GM12874 (cell line): Measurements from ENCODE around the gene EML3.

Experiments
- TF ChIP-seq, protein P1 (sequence below): IDR thresholded peaks from 2 replicates; pipeline ENCODE4 v1.5.1; 2011; ENCODE audit warnings: low read depth, mild to moderate bottlenecking, control low read depth, low read length, moderate library complexity; ENCODE audit not compliant: insufficient read depth

EML3 gene

DNA sequence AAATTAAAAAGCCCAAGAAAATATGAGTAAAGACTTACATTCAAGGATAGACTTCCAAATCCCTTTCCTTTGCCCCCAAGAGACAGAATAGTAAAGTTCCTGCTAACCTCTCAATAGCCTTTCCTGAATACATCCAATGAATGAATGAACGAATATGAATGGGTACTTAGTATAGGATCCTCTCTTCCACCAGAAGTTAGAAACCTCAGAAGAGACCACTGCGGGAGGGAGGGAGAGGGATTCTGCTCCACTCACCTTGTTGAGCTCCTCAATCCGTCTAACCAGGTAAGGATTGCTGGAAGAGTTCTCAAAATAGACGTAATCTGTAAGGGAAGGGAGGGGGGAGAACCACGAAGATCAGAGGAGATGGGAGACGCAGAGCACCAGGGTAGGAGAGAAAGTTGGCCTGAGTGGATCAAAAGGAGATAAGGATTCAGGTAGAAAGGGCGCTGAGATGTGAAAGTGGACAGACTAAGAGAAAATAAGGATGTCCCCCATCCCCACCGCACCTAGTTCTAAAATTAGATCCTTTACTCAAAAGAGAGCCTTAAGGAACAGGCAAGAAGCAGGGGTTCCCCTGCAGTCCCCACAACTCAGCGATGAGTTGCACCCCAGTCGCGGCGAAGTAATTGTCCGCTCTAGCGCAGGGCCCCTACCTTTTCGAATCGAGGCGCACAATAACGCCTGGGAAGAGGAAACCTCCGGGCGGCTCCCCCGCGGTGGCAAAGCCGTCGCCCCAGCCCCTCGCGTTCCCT, 12.0 kb downstream of the EML3 start:
- TF ChIP-seq, protein P1, sequence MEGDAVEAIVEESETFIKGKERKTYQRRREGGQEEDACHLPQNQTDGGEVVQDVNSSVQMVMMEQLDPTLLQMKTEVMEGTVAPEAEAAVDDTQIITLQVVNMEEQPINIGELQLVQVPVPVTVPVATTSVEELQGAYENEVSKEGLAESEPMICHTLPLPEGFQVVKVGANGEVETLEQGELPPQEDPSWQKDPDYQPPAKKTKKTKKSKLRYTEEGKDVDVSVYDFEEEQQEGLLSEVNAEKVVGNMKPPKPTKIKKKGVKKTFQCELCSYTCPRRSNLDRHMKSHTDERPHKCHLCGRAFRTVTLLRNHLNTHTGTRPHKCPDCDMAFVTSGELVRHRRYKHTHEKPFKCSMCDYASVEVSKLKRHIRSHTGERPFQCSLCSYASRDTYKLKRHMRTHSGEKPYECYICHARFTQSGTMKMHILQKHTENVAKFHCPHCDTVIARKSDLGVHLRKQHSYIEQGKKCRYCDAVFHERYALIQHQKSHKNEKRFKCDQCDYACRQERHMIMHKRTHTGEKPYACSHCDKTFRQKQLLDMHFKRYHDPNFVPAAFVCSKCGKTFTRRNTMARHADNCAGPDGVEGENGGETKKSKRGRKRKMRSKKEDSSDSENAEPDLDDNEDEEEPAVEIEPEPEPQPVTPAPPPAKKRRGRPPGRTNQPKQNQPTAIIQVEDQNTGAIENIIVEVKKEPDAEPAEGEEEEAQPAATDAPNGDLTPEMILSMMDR, result no peak

DNA sequence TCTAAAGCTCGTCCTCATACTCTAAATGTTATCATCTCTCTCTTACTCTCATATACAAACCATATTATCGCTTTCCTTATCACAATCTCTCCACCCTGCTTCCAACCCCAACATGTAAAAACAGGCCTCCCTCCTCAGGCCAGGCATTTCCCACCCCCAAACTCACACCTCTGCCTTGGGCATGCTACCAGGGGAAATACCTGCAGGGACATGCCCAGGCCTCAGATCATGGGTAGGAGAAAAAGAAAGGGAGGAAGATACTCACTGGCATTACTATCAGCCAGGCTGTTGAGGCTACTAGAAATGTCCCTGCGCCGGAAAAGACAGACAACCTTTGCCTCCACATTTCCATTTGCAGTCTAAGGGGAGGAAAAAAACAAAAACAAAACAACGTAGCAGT, 12.7 kb downstream of the EML3 start:
- TF ChIP-seq, protein P1, result no peak

DNA sequence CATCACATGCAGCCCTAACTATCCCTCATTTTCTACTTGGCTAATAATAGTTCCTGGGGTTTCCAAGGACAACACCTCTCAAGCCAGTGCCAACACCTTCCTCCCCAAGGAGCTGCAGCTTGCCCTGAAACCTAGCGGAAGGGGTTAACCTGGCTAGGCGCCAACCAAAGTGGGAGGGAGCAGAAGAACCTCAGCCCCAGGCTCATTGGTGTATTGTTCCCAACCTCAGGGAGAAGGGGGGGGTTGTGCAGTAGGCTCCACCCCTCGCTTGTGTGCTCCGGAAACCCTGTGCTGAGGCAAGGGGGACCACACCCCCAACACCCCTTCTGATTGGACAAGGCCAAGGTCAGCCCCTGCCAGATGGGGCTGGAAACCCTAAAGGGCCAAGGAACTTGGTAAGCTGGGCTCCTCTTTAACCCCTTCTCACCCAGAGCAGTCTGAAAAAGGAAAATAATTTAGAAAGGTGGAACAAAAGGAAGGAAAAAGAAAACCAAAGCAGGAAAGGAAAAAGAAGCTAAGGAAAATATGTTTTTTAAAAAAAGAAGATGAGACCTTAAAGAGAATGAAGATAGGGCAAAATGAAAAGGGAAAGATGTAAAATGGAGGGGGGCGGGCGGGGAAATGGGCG, 13.4 kb downstream of the EML3 start:
- TF ChIP-seq, protein P1, result no peak

DNA sequence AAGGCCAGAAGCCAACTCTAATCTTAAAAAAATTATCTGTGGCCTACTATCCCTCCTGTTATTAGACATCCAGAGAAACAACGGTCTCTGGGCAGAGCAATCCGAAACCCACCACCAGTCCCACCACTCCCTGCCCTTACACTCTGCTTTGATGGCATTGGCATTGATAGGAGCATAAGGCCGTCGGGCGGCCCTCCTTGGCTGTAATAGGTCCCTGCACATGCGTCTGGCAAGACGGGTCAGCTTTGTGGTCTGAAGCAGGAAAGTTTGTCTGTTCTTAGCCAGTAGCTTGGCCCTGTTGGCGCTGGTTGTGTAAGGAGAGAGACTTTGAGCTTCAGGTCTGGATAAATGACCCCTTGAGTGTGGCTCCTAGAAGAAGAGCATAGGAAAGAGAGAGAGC, 17.5 kb downstream of the EML3 start:
- TF ChIP-seq, protein P1, result no peak

DNA sequence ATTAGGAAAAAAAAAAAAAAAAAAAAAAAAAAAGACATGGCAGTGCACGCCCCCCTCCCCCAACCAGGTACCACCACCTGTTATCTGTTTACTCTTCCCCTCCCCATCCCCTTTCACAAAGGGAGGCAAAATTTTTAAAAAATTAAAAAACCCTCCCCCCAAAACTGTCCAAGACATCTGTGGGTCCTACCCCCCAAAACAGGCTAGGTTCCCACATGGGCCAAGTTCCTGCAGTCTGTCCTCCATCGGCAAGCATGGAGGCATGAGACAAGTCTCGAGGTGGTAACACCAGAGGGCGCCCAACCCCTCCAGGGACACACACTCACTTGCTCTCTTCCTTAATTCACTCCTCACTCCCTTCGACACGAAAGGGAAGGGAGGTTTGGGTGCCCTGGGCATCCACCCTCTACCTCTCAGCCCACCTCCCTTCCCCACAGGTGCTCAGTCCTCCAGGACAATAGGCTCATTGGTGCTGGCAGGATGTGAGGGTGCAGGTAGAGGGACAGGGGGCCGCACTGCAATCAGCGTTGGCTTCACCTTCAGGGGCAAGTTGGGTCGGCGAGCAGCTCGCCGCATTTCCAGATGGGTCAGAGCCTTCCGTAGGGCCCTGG, 19.0 kb downstream of the EML3 start:
- TF ChIP-seq, protein P1, result peak; percentile 73

DNA sequence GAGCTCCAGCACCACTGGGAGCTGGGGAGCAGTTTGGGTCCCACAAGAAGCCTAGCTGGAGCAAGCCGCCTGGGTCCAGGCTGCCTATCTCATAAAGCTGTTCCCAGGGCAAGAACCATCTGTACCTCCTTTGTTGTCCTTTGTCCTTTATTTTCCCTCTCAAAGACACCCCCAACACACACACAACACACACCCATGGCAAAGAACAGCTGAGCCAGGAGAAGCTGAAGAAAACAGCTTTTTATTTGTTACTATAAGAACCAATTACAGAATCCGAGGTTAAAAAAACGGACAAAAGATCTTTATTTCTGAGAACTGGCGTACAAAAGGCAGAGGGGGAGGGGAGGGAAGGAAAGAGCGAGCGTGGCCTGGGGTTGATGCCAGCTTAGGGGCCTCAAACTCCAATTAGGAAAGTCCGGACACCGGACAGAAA, 19.6 kb downstream of the EML3 start:
- TF ChIP-seq, protein P1, result no peak

DNA sequence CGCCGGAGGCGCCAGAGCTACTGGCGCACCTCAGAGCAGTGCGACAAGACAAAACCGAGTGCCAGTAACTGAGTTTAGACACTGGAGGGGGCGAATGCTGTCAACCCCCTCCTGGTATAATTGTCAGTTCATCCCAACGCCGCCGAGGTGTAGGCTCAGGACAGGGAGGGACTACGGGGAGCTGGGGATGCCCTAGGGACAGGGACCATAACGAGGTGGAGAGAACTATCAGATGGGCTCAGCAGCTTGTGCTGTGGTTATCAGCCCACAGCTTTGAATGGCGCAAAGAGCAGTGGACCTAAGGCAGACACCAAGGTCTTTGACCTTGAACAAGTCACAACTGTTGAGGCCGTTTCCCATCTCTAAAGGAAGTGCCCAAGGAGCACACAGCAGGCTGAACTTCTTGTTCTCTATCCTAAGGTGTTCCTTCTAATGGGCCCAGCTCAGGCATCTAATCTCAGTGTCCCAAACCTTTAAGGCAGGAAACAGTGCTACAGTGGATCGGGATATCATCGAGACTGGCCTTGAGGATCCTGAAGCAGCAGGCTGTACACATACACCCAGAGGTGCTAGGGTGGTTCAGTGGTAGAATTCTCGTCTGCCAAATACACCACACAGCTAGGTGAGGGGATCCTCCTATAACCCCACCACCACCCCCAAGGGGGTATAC, 20.3 kb downstream of the EML3 start:
- TF ChIP-seq, protein P1, result no peak
